ENCODE data around the gene CHKA.

The CHKA gene

DNA sequence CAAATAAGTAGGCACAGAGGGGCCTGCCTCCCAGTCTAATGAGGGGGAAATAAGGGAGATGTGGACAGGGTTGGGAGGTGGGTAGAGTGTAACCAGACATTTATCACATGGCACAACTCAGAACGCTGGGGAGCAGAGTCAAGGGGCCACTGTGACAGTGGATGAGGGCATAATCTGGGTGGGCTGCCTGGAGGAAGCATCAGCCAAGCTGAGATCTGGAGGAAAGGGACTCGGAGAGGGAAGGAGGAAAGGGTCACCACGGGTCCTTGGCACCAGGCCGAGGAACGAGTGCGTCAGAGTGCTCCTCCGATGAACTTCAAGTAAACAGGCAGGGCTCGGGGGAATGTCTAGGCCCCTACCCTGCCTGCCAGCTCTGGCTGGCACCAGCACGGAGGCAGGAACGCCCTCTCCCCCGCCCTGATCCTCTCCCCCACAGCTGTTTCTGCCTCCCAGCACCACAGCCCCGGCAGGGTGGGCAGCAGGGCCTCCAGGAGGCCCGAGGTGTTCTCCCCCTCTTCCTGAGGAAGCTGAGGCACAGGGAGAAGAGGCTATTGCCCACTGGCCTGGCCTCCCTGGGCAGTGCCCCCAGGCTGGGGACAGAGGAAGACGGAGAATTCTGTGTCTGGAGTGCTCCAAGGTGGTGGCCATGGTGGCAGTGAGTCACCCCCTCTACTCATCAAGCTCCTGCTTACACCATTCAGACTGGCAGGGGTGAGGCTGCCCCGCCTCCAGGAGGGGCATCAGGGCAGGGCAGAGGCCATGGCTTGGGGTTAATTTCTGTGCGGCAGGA is 106.8 kb downstream of the CHKA start:
- DNase-seq (ENCODE audit: low read depth in 1 of 2, low spot score in 1 of 2), result peak in 1 of 2 experiments; percentile 33
- H3K27me3 ChIP-seq (ENCODE audit: insufficient read depth, poor library complexity, severe bottlenecking), result no peaks in the 10 kb centered on the region
- H3K4me3 ChIP-seq (replicated peaks; ENCODE audit: insufficient read depth, low read length), result no peak overlapping the region
- no peak overlapping the region for H3K27ac ChIP-seq (replicated peaks)
- TF ChIP-seq, protein P1, sequence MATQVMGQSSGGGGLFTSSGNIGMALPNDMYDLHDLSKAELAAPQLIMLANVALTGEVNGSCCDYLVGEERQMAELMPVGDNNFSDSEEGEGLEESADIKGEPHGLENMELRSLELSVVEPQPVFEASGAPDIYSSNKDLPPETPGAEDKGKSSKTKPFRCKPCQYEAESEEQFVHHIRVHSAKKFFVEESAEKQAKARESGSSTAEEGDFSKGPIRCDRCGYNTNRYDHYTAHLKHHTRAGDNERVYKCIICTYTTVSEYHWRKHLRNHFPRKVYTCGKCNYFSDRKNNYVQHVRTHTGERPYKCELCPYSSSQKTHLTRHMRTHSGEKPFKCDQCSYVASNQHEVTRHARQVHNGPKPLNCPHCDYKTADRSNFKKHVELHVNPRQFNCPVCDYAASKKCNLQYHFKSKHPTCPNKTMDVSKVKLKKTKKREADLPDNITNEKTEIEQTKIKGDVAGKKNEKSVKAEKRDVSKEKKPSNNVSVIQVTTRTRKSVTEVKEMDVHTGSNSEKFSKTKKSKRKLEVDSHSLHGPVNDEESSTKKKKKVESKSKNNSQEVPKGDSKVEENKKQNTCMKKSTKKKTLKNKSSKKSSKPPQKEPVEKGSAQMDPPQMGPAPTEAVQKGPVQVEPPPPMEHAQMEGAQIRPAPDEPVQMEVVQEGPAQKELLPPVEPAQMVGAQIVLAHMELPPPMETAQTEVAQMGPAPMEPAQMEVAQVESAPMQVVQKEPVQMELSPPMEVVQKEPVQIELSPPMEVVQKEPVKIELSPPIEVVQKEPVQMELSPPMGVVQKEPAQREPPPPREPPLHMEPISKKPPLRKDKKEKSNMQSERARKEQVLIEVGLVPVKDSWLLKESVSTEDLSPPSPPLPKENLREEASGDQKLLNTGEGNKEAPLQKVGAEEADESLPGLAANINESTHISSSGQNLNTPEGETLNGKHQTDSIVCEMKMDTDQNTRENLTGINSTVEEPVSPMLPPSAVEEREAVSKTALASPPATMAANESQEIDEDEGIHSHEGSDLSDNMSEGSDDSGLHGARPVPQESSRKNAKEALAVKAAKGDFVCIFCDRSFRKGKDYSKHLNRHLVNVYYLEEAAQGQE (IDR thresholded peaks at IDR 0.05; ENCODE audit: insufficient replicate concordance, low read depth), result no peak
- TF ChIP-seq GABPA (IDR thresholded peaks at IDR 0.05; ENCODE audit: low read depth) (no peak), SPI1 (IDR thresholded peaks at IDR 0.05; ENCODE audit: borderline replicate concordance, low read depth) (no peak), POLR2AphosphoS5 (IDR thresholded peaks at IDR 0.05; ENCODE audit: low read depth) (no peak; the same call in 1 of the 2 replicates)
- TF ChIP-seq, protein P2, sequence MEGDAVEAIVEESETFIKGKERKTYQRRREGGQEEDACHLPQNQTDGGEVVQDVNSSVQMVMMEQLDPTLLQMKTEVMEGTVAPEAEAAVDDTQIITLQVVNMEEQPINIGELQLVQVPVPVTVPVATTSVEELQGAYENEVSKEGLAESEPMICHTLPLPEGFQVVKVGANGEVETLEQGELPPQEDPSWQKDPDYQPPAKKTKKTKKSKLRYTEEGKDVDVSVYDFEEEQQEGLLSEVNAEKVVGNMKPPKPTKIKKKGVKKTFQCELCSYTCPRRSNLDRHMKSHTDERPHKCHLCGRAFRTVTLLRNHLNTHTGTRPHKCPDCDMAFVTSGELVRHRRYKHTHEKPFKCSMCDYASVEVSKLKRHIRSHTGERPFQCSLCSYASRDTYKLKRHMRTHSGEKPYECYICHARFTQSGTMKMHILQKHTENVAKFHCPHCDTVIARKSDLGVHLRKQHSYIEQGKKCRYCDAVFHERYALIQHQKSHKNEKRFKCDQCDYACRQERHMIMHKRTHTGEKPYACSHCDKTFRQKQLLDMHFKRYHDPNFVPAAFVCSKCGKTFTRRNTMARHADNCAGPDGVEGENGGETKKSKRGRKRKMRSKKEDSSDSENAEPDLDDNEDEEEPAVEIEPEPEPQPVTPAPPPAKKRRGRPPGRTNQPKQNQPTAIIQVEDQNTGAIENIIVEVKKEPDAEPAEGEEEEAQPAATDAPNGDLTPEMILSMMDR (IDR thresholded peaks at IDR 0.05; ENCODE audit: insufficient read depth, low read length), result no peak

DNA sequence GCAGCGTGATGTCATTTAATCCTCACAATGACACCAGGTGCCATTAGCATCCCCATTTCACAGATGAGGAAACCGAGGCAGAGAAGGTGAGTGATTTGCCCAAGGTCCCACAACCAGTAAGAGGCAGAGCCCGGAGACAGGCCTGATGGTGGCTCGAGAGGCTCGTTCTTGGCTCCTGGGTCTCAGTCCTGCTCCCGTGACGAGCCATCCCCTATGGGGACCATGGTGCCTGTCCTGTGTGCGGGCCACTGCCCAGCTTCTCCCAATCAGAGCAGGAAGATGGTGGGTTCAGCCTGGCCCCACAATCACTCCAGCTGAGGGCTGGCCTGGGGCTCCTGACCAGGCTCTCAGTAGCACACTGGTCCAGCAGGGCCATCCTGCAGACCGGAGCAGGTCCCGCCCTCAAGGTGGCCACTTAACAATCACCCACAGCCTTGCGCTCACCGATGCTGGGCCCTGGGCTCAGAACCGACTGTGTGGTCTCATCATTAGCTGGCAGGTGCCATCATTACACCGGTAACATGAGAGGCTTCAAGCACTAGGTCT is 107.5 kb downstream of the CHKA start:
- no peak for DNase-seq (ENCODE audit: low read depth in 1 of 2, low spot score in 1 of 2)
- Histone ChIP-seq H3K27me3 (ENCODE audit: insufficient read depth, poor library complexity, severe bottlenecking) (no peaks in the 10 kb centered on the region), H3K27ac (replicated peaks) (no peak overlapping the region), H3K4me3 (replicated peaks; ENCODE audit: insufficient read depth, low read length) (no peak overlapping the region)
- TF ChIP-seq GABPA (IDR thresholded peaks at IDR 0.05; ENCODE audit: low read depth) (no peak), POLR2AphosphoS5 (IDR thresholded peaks at IDR 0.05; ENCODE audit: low read depth) (no peak), SPI1 (IDR thresholded peaks at IDR 0.05; ENCODE audit: borderline replicate concordance, low read depth) (no peak)
- TF ChIP-seq, protein P1 (IDR thresholded peaks at IDR 0.05; ENCODE audit: insufficient replicate concordance, low read depth), result no peak
- TF ChIP-seq, protein P2 (IDR thresholded peaks at IDR 0.05; ENCODE audit: insufficient read depth, low read length), result no peak

- no peaks in the 10 kb centered on the region for H3K27me3 ChIP-seq (ENCODE audit: insufficient read depth, poor library complexity, severe bottlenecking)
- H3K4me3 ChIP-seq (replicated peaks; ENCODE audit: insufficient read depth, low read length), result no peak overlapping the region
- no peak for DNase-seq (ENCODE audit: low read depth in 1 of 2, low spot score in 1 of 2)
- TF ChIP-seq, protein P1 (IDR thresholded peaks at IDR 0.05; ENCODE audit: insufficient replicate concordance, low read depth), result no peak
- no peak for TF ChIP-seq GABPA (IDR thresholded peaks at IDR 0.05; ENCODE audit: low read depth)
- no peak for TF ChIP-seq SPI1 (IDR thresholded peaks at IDR 0.05; ENCODE audit: borderline replicate concordance, low read depth)
- TF ChIP-seq, protein P2 (IDR thresholded peaks at IDR 0.05; ENCODE audit: insufficient read depth, low read length), result no peak
- no peak for TF ChIP-seq POLR2AphosphoS5 (IDR thresholded peaks at IDR 0.05; ENCODE audit: low read depth)
- H3K27ac ChIP-seq (replicated peaks), result 0 out of 2 replicates have a peak overlapping the region, but pooled peaks have one; percentile 6
Observed at GRCh38 chr11:68012843-68013610, 108.2 kb downstream of the CHKA start.

Measured in HL-60 (cell line).